HepG2 (cell line): ENCODE results near the gene IKBIP. TPM values are rescaled to one million over a fixed set of nuclear protein-coding genes. Genes with fewer than 3 reads are reported as not detected.

Experiments
- ATAC-seq: fragments of 200-7000 bp; cut with Tn5 transposase; 3 replicates; pipeline ENCODE4 v1.9.1; 2020; ENCODE audit warnings: mild to moderate bottlenecking, moderate library complexity
- BruUV-seq: library from RNA; stranded (reverse); fragments of 400-500 nt; replicated peaks from 2 replicates; lab custom pipeline; 2021; lab: Mats Ljungman, UMichigan
- CTCF ChIA-PET: fragments of 300-600 bp; formaldehyde crosslinking; extraction: SDS; loops from one replicate; lab custom pipeline; 2021; ENCODE audit warnings: low total read pairs, inconsistent platforms, low intra/inter-chr PET ratio; lab: Yijun Ruan, JAX
- POLR2A ChIA-PET: fragments of 350-600 bp; sonication (Branson Sonifier 250); formaldehyde crosslinking; loops from one replicate; lab custom pipeline; 2020; ENCODE audit warnings: antibody characterized with exemption, inconsistent platforms; lab: Yijun Ruan, JAX
- DNase-seq: peaks from one replicate; pipeline ENCODE4 v3.0.0-alpha.2; 2015; ENCODE audit warnings: low spot score
- FAIRE-seq: peaks from 3 replicates; lab custom pipeline; 2011; peaks lifted over from hg19 to GRCh38; lab: Jason Lieb, UNC
- H2AFZ ChIP-seq: one replicate; pipeline ENCODE4 v1.6.1; 2011; ENCODE audit warnings: low read length, inconsistent platforms
- H3K27ac ChIP-seq: fragments of 300-600 bp; 3 replicates; pipeline ENCODE4 v1.8.0; 2011; ENCODE audit warnings: mixed run types, mild to moderate bottlenecking, mixed read lengths, low read length, inconsistent platforms; ENCODE audit not compliant: insufficient read depth; ENCODE audit errors: extremely low read length
- H3K27me3 ChIP-seq, 2 experiments: fragments of 200-600 bp in 1 of 2; 2 replicates in 1 of 2; 3 replicates in 1 of 2; pipeline versions ENCODE4 v1.6.0 to v1.8.0; 2011; ENCODE audit warnings: low read length in 2 of 2, mild to moderate bottlenecking in 2 of 2, moderate library complexity in 2 of 2, inconsistent platforms in 1 of 2; ENCODE audit not compliant: insufficient read depth in 2 of 2, control insufficient read depth in 1 of 2
- H3K36me3 ChIP-seq, 2 experiments: fragments of 200-600 bp in 1 of 2; replicated peaks in 1 of 2; 2 replicates in 1 of 2; 3 replicates in 1 of 2; pipeline versions ENCODE4 v1.5.1 to v1.8.0; 2011; ENCODE audit warnings: low read length in 2 of 2, inconsistent platforms in 1 of 2; ENCODE audit not compliant: insufficient read depth in 2 of 2, control insufficient read depth in 1 of 2
- H3K4me1 ChIP-seq: 2 replicates; pipeline ENCODE4 v1.5.1; 2012; ENCODE audit warnings: low read length, inconsistent platforms; ENCODE audit not compliant: insufficient read depth
- H3K4me2 ChIP-seq: 2 replicates; pipeline ENCODE4 v1.6.0; 2011; ENCODE audit warnings: low read depth, low read length, inconsistent platforms
- H3K4me3 ChIP-seq, 3 experiments: fragments of 200-600 bp in 1 of 3; sonication (generic), shearing (Covaris generic) in 1 of 3; replicated peaks in 1 of 3; 2 replicates each; pipeline ENCODE4 v1.5.1; 2011 to 2016; ENCODE audit warnings: low read length in 3 of 3, inconsistent platforms in 2 of 3, low read depth in 2 of 3, mild to moderate bottlenecking in 2 of 3, control low read depth in 1 of 3, mixed read lengths in 1 of 3; ENCODE audit not compliant: insufficient read depth in 1 of 3
- H3K79me2 ChIP-seq: one replicate; pipeline ENCODE4 v1.6.1; 2011; ENCODE audit warnings: low read length, inconsistent platforms; ENCODE audit not compliant: insufficient read depth
- H3K9ac ChIP-seq: 2 replicates; pipeline ENCODE4 v1.6.0; 2011; ENCODE audit warnings: mild to moderate bottlenecking, low read depth, low read length, inconsistent platforms; ENCODE audit not compliant: insufficient read depth
- H3K9me3 ChIP-seq: 2 replicates; pipeline ENCODE4 v1.5.1; 2012; ENCODE audit warnings: mild to moderate bottlenecking, low read length
- H4K20me1 ChIP-seq: 2 replicates; pipeline ENCODE4 v1.6.0; 2011; ENCODE audit warnings: inconsistent platforms, mild to moderate bottlenecking, low read length, moderate library complexity; ENCODE audit not compliant: insufficient read depth
- ARID3A ChIP-seq: IDR thresholded peaks from 2 replicates; pipeline ENCODE4 v1.6.1; 2012; ENCODE audit warnings: low read depth, low read length, improper control_type of control experiment
- CHD4 ChIP-seq: fragments of 200-600 bp; sonication (generic); IDR thresholded peaks from 2 replicates; pipeline ENCODE4 v1.7.0; 2017; ENCODE audit warnings: mild to moderate bottlenecking, low read length, borderline replicate concordance
- DPF2 ChIP-seq: sonication (generic); formaldehyde crosslinking; IDR thresholded peaks from 2 replicates; pipeline ENCODE4 v1.4.0; 2020; ENCODE audit warnings: mild to moderate bottlenecking, low read depth, missing genetic modification reagents, borderline replicate concordance
- GFI1 ChIP-seq: sonication (generic); formaldehyde crosslinking; IDR thresholded peaks from 2 replicates; pipeline ENCODE4 v1.5.0; 2020; ENCODE audit warnings: missing genetic modification reagents, mild to moderate bottlenecking, borderline replicate concordance
- MIXL1 ChIP-seq: IDR thresholded peaks from 2 replicates; pipeline ENCODE4 v1.6.1; 2016
- SUZ12 ChIP-seq: fragments of 150-350 bp; IDR thresholded peaks from 2 replicates; pipeline ENCODE4 v1.6.1; 2014; ENCODE audit warnings: low read depth, low read length
- TBL1XR1 ChIP-seq: fragments of 150-350 bp; IDR thresholded peaks from 2 replicates; pipeline ENCODE4 v1.6.1; 2014; ENCODE audit warnings: borderline replicate concordance, low read length; ENCODE audit not compliant: partially characterized antibody
- TOE1 ChIP-seq: sonication (generic); formaldehyde crosslinking; IDR thresholded peaks from 2 replicates; pipeline ENCODE4 v1.4.0; 2020; ENCODE audit warnings: mild to moderate bottlenecking, missing genetic modification reagents
- ZBTB21 ChIP-seq: sonication (generic); formaldehyde crosslinking; IDR thresholded peaks from 2 replicates; pipeline ENCODE4 v1.4.0; 2020; ENCODE audit warnings: missing genetic modification reagents
- ZNF605 ChIP-seq: sonication (generic); formaldehyde crosslinking; IDR thresholded peaks from 2 replicates; pipeline ENCODE4 v1.8.0; 2022; ENCODE audit warnings: mild to moderate bottlenecking, missing genetic modification reagents
- whole genome bisulfite sequencing: methylation state at CpG from one replicate; pipeline ENCODE4 v1.1.6; 2017; ENCODE audit warnings: low lambda C conversion rate; 5-methylcytosine and 5-hydroxymethylcytosine counted together
- in situ Hi-C: cut with HindIII; loops from 2 replicates; pipeline ENCODE4 v1.10.0; 2017; ENCODE audit warnings: low pct_unique_long_range_greater_than_20kb; ENCODE audit not compliant: extremely low pct_ligation_motif_present
- intact Hi-C: fragments of 100-400 bp; cut with micrococcal nuclease; formaldehyde crosslinking; loops from one replicate; pipeline ENCODE4 v1.10.0; 2022; ENCODE audit not compliant: unreplicated experiment
- polyA plus RNA-seq, 8 experiments: library from polyadenylated mRNA; depleted of rRNA in 3 of 8; stranded (reverse) in 7 of 8; unstranded in 1 of 8; fragments of >200 nt; fragmentation: Illumina TruSeq in 4 of 8; extraction: Trizol in 4 of 8; gene quantifications; 2 replicates each; pipeline versions ENCODE4 v1.2.1 to v1.2.3, GENCODE V29; 2011 to 2016; ENCODE audit warnings: low read depth in 4 of 8, missing spikeins in 1 of 8, mixed read lengths in 1 of 8; ENCODE audit not compliant: insufficient read depth in 1 of 8
- total RNA-seq, 5 experiments: library from RNA; depleted of rRNA; stranded (reverse); fragments of >200 nt; fragmentation: Illumina TruSeq; extraction: Trizol; gene quantifications; 2 replicates each; pipeline ENCODE4 v1.2.3, GENCODE V29; 2016; ENCODE audit warnings: low read depth in 1 of 5

IKBIP gene
- total and polyA plus RNA-seq, 2 of the 13 experiments (the other 11 are each of a cell fraction or from before 2014, with no cell fraction given) = 20.0 to 55.5 TPM

GRCh38 chr12:98651328-98651727 is 6.7 kb upstream of the IKBIP start:
- BruUV-seq = no TSS peak
- Histone ChIP-seq H3K9me3 (no peaks in the 10 kb centered on the region), H2AFZ (no peak overlapping the region), H3K9ac (no peak overlapping the region), H3K27ac (no peak overlapping the region), H3K4me3 (no peak overlapping the region), H3K27me3 (no peaks in the 10 kb centered on the region), H3K4me1 (peaks cover 11% of the 10 kb centered on the region), H3K4me2 (no peak overlapping the region), H3K36me3 (peaks cover 3 to 25% of the 10 kb centered on the region in 2 experiments; a peak in 3 of 5 replicates), H4K20me1 (no peaks in the 10 kb centered on the region), H3K79me2 (peaks cover 8% of the 10 kb centered on the region)
- no peak for DNase-seq
- TF ChIP-seq CHD4 (no peak), TBL1XR1 (no peak), MIXL1 (no peak), ZBTB21 (CRISPR knock-in tag) (no peak), SUZ12 (no peak), GFI1 (no peak), TOE1 (no peak), DPF2 (no peak)
- in situ Hi-C loops (loop anchor here (5.0 to 10.0 kb wide), 2 partner anchors 84 to 227 kb away; no protein-coding TSS in a partner anchor), intact Hi-C loops (no loop called here)
- FAIRE-seq = no peak
- CTCF ChIA-PET = no interaction called here
- no peak for ATAC-seq
- POLR2A ChIA-PET = no interaction called here

GRCh38 chr12:98646294-98647090 is 1.9 kb upstream of the IKBIP start:
- FAIRE-seq = no peak
- peak overlapping the region; percentile 8 for H3K27ac ChIP-seq
- H3K4me2 ChIP-seq = peak overlapping the region; percentile 70
- WGBS = 16% methylated on average over 8 of the region's 8 CpGs
- BruUV-seq = no TSS peak
- H3K4me3 ChIP-seq = peak overlapping the region; percentile 68 to 99 (median 95); a peak in 5 of 6 replicates
- peaks cover 3 to 22% of the 10 kb centered on the region in 2 experiments; a peak in 3 of 5 replicates for H3K36me3 ChIP-seq
- H3K9me3 ChIP-seq = no peaks in the 10 kb centered on the region
- no peak overlapping the region for H2AFZ ChIP-seq
- peaks cover 48% of the 10 kb centered on the region for H3K79me2 ChIP-seq
- H4K20me1 ChIP-seq = no peaks in the 10 kb centered on the region; the same call in 1 of the 2 replicates
- POLR2A ChIA-PET = interaction anchor here (0.6 kb wide), 1 partner anchor 12 kb away, joined by 3 read pairs; no protein-coding TSS in a partner anchor
- peaks cover 30% of the 10 kb centered on the region for H3K4me1 ChIP-seq
- no peaks in the 10 kb centered on the region; a peak in 1 of 5 replicates for H3K27me3 ChIP-seq
- intact Hi-C loops (no loop called here), in situ Hi-C loops (no loop called here)
- no peak for ATAC-seq
- H3K9ac ChIP-seq = peak overlapping the region; percentile 88
- TF ChIP-seq ARID3A = 0 out of 2 replicates have a peak, but pooled peaks have one; percentile 17
- TF ChIP-seq ZNF605 (CRISPR knock-in tag) = no peak
- TF ChIP-seq, all 625 proteins: peak for 1
- DNase-seq = peak; percentile 5
- CTCF ChIA-PET = no interaction called here
